Inflammatory macrophage treated with lipopolysaccharide for 1 hour (primary cell): Measurements from ENCODE around the gene SPACA5.
"Not testable (repeated sequence)": the region's sequence is repeated elsewhere in the genome, so short reads cannot be mapped to it uniquely, and the experiment has no call there.

Experiments
- DNase-seq, 2 donors: peaks; one replicate each; pipeline ENCODE4 v3.0.0-alpha.2; 2020 to 2022

SPACA5 gene

DNA sequence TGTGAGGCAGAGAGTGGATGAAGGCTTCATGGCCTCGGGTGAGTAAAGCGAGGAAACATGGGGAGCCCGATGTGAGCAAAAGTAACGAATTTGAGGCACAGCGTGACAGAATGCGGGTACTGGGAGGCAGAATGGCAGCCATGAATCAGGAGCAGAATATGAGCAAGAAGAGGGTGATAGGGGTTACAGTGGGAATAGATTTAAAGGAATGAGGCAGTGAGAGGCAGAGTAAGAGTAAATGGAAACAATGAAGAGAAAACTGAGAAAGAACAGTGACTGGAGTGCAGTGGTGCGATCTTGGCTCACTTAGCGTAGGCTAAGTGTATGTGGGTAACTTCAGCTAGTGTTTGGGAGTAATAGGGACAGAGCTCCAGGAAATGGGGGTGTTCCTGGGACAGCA lies at the start of gene SPACA5:
SPACA5 (plus strand) TSS at position 301 of the 400 bp plus-strand sequence. CDS start 815 bp downstream, outside the sequence.
- not testable (repeated sequence) for DNase-seq

DNA sequence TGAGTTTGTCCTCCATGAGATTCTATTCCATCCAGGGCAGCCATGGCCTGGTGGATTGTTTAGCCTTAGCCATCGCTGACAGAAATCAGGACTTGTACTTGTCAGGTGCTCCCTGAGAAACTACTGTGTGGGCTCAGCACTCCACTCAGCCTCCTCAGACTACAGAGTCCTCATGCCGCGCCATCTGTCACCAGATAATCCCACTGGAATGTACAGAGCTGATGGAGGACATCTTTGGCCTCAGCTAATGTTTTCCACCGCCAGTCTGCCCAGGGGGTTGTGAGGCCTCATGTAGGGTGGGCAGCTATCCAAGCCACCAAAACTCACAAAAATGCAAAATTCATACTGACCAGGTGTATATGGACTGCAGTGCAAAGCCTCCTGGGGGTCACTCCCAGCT lies 48.6 kb upstream of the SPACA5 start:
- not testable (repeated sequence) for DNase-seq

DNA sequence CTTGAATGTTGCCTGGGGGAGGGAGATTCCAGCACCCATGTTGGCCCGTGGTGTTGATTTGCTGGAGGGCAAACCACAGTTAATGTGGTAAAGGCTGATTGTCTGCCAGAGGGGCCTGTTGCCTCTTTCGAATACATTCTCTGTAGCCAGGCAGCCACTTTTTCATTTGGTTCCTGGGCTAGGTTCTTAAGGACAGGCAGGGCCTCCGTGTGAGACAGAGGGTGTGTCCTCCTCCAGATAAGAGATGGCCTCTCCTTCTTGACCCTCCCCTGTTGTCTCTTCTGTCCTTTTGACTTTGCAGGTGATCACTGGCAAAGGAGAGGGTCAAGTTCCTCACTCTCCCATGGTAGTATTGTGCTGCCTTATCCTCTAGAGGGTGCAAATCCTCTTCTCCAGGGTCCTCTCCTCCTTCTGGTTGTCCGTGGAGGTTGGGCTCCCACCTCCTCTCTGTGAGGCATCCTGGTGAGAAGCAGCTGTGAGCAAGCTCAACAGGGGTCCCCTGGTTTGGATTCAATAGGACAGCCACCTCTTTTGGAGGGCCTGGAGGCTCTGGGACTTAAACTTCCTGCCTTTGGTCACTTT lies 47.9 kb upstream of the SPACA5 start:
- DNase-seq, result no peak

DNA sequence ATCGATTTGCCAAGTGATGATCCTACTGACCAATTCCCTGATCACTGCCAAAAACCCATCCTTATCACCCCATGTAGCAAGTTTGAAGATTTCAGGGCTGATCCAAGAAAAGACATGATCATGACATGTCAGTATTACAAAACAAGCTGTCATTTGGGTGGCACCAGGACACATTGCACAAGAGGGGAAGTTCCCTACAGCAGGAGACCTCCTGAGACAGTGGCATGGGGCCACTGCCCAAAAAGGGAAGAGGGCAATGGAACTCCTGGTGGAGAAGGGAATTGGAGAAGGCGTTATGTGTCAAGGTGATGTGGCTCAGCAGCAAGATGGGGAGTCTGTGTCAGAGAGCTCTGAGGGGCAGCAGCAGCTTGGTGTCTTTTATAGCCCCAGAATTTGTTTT lies 46.4 kb upstream of the SPACA5 start:
- peak; percentile 68 to 76 for DNase-seq

DNA sequence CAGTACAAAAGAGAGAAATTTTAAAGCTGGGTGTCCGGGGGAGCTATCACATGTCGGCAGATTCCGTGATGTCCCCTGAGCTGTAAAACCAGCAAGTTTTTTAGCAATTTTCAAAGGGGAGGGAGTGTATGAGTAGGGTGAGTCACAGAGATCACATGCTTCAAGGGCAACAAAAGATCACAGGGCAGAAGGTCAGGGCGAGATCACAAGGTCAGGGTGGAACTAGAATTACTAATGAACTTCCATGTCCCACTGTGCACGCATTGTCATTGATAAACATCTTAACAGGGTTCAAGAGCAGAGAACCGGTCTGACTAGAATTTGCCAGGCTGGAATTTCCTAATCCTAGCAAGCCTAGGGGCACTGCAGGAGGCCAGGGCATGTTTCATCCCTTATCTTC lies 45.0 kb upstream of the SPACA5 start:
- DNase-seq, result not testable (repeated sequence)

DNA sequence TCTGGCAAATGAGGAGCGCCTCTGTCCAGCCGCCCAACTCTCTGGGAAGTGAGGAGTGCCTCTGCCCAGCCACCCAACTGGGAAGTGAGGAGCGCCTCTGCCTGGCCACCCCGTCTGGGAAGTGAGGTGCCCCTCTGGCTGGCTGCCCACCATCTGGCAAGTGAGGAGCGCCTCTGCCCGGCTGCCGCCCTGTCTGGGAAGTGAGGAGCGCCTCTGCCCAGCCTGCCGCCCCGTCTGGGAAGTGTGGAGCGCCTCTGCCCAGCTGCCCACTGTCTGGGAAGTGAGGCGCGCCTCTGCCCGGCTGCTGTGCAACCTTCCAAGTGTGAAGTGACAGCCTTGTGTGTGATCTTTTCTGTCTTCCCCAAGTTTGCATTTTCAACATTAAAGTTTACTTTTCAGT lies 41.3 kb upstream of the SPACA5 start:
- DNase-seq, result not testable (repeated sequence)

DNA sequence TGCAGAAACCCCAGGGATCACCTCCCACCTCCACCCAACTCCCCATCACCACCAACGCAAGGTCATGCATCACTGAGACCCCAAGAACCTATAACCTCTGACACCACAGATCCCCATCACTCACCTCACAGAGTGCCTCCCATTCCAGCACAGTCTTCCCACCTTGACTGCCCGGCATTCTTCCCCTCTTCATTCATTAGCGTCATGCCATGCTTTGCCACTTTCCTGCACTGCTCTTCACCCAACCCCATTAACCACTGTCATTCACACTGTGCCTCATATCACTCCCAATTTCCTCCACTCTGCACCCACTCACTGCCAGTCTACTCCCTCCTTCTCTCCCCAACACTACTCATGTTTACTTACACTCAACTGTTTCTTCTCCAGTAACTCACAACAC lies 33.6 kb upstream of the SPACA5 start:
- DNase-seq, result no peak

DNA sequence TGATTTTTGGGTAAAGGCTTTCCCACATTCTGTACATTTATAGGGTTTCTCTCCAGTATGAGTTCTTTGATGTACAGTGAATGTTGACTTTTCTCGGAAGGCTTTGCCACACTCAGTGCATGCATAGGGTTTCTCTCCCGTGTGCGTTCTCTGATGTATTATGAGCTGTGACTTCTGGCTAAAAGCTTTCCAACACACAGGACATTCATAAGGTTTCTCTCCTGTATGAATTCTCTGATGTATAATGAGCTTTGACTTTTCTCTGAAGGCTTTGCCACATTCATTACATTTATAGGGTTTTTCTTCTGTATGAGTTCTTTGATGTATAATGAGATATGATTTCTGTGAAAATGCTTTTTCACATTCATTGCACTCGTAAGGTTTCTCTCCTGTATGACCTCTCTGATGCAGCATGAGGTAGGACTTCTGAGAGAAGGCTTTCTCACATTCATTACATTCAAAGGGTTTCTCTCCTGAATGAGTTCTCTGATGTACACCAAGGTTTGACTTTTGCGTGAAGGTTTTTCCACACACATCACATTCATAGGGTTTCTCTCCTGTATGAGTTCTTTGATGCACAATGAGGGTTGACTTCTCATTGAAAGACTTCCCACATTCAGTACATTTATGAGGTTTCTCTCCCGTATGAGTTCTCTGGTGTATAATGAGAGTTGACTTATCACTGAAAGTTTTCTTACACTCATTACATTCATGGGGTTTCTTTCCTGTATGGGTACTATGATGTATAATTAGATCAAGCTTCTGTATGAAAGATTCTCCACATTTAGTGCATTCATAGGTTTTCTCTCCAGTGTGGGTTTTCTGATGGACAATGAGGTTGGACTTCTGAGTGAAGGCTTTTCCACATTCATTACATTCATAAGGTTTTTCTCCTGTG lies 30.3 kb upstream of the SPACA5 start:
- no peak for DNase-seq

DNA sequence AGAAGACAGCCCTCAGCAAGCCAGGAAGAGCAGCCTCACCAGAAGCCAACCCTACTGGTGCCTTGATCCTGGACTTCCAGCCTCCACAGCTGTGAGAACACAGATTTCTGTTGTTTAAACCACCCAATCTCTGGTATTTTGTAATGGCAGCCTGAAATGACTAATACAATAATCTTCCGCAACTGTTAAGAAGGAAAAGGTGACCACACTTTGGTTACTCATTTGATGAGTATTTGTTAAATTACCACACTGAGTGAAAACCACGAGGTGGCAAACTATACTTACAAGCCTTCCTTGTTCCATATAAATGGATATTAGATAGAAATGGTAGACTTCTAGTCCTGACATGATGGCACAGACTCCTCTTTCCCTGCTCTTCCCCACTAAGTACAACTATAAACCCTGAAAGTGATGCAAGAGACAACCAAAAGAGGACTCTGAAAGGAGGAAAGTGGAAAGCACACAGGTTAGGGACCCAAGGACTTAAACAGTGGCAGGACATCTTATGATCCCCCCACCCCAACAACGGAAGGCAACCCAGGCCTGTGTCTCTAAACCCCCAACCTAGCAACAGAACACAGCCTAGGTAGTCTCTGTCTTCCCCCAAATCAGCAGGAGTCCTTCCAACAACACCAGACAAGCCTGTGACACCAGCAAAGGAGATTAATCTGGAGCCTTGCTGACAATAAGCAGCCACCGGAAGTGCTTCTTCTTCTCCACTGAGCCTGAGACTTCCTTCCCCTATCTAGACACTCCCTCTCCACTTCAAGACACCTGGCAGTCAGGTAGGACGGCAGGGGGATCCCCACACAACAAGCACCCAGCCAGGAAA lies 15.3 kb upstream of the SPACA5 start:
- DNase-seq, result peak; percentile 18 to 32

DNA sequence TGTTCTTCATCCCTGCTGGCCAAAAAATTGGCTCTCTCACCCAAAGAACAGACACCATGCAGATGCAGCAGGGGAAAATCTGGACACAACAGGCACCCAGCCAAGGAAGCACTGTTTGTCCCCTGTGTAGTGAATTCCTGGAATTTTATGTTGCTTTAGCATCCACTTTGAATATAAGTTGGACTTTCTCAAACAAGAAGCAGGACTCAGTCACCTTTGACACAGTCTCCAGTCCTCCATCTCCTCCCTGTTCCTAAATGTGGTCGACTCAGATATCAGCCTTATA lies 14.8 kb upstream of the SPACA5 start:
- DNase-seq, result no peak

DNA sequence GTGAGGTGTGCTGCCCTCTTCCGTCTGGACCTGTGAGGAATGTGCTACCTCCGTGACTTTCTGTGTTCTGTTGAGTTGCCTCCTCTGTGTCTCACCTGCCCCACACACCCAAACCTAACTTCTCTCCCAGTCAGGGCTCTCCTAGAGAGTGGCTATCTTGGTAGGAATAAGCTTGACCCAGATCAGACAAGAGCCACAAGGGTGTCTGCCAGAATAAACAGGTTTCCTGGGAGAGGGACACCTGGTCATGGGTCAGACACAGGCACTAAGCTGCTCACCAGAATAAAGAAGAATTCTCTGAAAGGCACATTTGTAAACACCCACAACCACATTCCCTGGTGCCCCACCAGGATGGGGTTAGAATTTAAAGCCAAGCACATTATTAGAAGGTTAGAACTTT lies 14.1 kb upstream of the SPACA5 start:
- DNase-seq, result no peak

DNA sequence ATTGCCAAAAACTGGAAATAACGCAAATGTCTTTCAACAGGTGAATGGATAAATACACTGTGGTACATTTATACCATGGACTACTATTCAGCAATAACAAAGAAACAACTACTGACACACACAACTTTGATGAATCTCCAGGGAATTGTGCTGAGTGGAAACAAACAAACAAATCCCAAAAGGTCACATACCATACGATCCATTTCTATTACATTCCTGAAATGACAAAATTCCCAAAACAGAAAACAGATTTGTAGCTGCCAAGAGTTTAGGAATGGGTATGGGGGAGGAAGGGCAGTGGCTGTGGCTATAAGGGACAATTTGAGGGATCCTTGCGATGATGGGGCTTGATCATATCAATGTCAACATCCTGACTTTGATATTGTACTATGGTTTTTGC lies 5.5 kb upstream of the SPACA5 start:
- no peak for DNase-seq

DNA sequence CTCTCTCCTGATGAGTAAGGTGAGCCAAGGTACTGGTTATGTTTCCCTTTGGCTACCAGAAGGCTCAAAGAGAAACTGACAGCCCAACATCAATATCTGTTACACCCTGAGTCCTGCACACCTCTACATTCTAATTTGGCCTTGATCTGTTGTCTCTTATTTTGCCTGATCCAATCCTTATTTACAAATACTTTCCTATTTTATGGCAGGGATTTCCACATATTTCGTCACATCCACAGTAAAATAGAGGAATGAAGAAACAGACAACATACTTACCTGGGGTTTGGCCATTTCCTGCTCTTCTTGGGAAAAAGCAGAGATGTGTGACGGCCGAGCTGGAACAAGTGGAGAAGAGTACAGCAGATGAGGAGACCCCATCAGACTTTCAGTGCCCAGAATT lies 4.5 kb upstream of the SPACA5 start:
- no peak for DNase-seq

DNA sequence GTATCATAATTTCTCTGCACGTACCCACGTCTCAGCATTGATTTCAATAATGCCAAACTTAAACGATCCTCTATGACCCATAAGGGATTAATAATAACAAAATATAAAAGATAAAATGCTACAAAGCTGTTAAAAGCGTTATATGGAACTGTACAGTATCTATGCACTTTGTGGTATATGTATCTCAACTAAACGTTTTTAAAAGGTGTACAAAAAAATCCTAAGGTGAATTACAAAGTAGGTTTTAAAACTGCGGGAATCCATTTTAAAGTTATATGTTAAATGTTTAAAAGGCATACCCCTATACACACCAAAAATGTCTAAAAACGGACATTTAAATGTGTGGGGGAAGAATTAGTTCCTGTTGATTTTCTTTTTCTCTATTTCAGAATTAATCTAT lies 3.9 kb upstream of the SPACA5 start:
- DNase-seq, result no peak

DNA sequence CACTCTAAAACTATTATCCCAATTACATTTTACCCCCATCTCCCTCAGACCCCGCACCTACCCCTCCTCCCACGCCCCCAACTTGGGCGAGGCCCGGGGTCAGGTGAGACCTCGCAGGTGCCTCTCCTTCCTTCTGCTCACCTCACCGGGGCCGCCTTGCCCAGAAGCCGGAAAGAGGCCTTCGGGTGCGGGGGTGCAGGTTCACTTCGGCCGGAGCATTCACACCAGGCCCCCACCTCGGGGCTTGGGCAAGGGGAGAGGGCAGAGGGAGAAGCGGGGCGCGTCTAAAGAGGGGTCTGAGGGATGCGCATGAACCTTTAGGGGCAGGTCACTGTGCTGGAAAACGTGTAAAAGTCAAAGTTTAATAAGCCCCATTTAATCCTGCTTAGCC lies 3.4 kb upstream of the SPACA5 start:
- DNase-seq, result no peak

DNA sequence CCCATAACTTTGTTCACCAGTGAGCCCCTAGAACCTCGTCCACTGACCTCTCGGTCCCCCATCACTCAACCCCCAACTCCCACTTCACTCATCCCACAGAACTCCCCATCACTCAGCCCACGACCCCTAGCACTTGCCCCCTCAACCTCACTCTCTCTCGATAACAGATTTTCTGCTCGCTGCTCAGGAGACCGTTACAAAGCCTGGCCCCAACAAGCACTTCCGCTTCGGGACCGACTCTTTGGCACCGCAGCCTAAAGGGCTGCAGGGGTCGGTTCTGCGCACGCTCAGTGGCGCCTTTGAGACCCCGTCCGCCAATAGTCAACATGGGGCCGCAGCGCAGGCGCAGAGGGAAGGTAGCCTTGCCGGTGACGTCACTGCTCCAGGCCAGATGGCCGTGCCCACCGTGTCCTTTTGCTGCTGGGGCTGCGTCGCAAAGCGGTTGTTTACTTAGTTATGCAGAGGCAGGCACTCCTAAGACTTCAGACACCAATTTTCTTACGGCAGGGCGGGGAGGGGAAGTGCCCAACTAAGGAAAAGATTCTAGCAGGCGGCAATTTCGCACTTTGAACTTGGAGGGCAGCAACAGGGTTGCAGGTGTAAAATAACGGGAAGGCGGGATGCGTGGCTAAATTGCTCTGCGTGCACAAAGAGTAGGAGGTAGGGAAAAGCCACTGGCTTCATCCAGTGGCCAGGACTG lies 2.9 kb upstream of the SPACA5 start, which contains the start of gene ZNF182:
ZNF182 (minus strand) TSS at position 232 of the 700 bp plus-strand sequence. CDS start 1,380 bp downstream, outside the sequence.
- DNase-seq, result peak; percentile 88 to 91

DNA sequence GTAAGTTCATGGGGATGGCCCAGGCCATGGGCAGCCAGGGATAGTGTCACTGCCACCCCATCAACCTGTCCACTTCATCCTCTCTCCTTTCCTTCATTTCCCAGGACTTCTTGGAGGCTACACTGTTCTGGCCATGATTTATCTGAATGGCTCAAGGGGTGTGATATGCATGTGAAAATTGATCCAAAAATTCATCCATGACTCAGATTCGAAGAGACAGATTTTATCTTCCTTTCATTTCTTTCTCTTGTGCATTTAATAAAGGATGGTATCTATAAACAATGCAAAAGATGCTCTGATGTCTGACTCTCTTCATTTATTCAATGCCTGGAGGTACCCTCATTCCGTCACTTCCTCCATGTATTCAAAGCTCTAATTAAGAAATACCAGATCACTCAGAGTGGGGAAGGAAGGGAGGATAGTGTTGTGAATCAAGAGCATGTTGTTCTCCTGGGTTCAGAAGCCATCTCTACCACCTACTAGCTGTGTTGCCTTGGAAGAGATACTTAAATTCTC lies 2.7 kb downstream of the SPACA5 start:
- DNase-seq, result not testable (repeated sequence)

DNA sequence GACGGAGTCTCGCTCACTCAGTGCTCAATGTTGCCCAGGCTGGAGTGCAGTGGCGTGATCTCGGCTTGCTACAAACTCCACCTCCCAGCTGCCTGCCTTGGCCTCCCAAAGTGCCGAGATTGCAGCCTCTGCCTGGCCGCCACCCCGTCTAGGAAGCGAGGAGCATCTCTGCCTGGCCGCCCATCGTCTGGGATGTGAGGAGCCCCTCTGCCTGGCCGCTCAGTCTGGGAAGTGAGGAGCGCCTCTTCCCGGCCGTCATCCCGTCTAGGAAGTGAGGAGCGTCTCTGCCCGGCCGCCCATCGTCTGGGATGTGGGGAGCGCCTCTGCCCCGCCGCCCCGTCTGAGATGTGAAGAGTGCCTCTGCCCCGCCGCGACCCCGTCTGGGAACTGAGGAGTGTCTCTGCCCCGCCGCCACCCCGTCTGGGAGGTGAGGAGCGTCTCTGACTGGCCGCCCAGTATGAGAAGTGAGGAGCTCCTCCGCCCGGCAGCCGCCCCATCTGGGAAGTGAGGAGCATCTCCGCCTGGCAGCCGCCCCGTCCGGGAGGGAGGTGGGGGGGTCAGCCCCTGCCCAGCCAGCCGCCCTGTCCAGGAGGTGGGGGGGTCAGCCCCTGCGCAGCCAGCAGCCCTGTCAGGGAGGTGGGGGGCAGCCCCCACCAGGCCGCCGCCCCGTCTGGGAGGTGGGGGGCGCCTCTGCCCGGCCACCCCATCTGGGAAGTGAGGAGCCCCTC lies 10.0 kb downstream of the SPACA5 start:
- DNase-seq, result not testable (repeated sequence)

DNA sequence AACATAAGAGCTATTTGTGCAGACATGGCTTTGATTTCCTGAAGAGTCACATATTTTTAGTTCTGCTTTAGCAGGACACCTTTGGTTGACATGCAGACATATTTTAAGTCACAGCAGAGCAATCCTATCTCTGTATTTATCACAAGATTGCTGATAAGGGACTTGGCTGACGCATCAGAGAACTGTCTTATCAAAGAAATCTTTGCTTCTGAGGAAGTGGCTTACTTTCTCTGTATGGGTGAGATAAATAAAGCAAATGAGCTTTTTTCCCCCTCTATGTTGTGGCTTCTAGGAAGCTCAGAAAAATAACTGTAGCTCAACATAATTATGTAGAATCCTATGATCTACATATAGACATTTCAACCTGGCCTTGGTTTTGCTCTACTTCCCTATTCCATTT lies 13.1 kb downstream of the SPACA5 start:
- not testable (repeated sequence) for DNase-seq

DNA sequence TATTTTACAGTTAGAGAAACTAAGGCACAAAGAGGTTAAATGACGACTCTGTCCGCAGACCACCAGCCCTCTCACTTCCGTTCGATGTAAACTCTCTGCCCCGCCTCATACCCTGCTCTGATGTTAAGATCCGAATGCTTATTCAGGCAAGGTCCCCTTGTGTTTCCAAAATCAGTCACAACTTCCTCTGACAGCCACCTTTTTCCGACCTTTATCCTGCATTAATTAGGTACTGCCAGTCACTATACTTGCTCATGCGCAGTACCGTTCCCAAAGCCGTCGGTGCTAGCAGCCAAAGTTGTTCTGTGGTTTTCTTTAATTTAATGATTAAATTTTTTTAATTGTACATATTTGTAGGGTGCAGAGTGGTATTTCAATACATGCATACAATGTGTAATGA lies 13.7 kb downstream of the SPACA5 start:
- DNase-seq, result not testable (repeated sequence)

DNA sequence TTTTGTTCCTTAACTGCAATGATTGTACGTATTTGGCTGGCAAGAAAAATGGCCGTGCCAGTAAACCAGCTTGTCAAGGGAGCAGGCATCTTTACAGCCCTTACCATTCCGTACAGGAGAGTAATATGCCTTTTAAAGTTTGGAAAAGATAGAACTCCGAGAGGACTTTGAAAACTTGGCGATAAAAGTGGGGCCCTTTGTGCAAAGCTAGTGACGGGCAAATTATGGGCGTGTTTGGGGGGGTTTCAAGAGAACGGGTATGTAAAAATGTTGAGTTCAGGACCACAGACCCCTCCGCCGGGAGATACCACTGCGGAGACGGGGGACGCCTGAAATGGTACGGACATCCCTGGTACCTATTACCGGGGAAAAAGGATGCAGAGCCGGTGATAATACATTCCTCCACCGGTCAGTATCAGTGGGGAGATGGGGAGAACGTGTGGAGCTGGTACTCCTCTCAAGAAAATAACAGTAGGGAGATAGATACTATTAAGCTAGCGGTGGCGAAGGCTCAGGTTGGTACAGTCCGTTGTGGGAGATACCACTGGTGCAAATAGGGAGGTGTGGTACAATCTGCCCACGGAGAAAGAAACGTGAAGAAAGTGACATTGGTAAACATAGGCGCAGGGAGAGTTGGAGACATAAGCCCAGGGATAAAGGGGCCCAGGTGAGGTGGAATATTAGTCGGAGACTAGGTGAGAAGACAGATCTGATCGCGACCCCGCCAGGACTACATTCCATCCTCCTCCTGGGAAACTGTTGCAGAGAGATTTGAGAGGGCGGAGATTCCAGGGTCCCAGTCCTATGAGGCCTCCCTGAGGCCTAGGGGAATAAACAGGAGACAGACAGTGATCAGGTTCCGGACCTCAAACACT lies 14.5 kb downstream of the SPACA5 start:
- DNase-seq, result peak; percentile 38 to 67
